NT2/D1 (cell line): ENCODE results near the gene PTPN9.
"Not testable (repeated sequence)": the region's sequence is repeated elsewhere in the genome, so short reads cannot be mapped to it uniquely, and the experiment has no call there.

Source experiments
- DNase-seq: peaks from one replicate; pipeline ENCODE4 v3.0.0-alpha.2; 2011; ENCODE audit warnings: low read depth, low spot score
- H3K27me3 ChIP-seq: 2 replicates; pipeline ENCODE4 v1.6.0; 2011; ENCODE audit warnings: mild to moderate bottlenecking; ENCODE audit not compliant: insufficient read length, insufficient read depth
- H3K36me3 ChIP-seq: 2 replicates; pipeline ENCODE4 v1.6.1; 2011; ENCODE audit warnings: mild to moderate bottlenecking, low read length, mixed read lengths; ENCODE audit not compliant: insufficient read depth, insufficient read length
- H3K4me1 ChIP-seq: 2 replicates; pipeline ENCODE4 v1.5.1; 2011; ENCODE audit not compliant: insufficient read depth, insufficient read length
- H3K4me3 ChIP-seq: 2 replicates; pipeline ENCODE4 v1.5.1; 2011; ENCODE audit warnings: low read depth; ENCODE audit not compliant: insufficient read length
- H3K9ac ChIP-seq: 2 replicates; pipeline ENCODE4 v1.6.0; 2011; ENCODE audit warnings: low read depth; ENCODE audit not compliant: insufficient read length
- H3K9me3 ChIP-seq: 2 replicates; pipeline ENCODE4 v1.5.1; 2011; ENCODE audit warnings: mild to moderate bottlenecking, low read length; ENCODE audit not compliant: insufficient read depth
- SUZ12 ChIP-seq: IDR thresholded peaks from 2 replicates; pipeline ENCODE4 v1.6.1; 2011; ENCODE audit not compliant: insufficient read length, insufficient read depth; ENCODE audit errors: extremely low read depth
- YY1 ChIP-seq: IDR thresholded peaks from 2 replicates; pipeline ENCODE4 v1.6.1; 2011; ENCODE audit not compliant: insufficient read length, insufficient read depth
- ZNF274 ChIP-seq: IDR thresholded peaks from 2 replicates; pipeline ENCODE4 v1.6.1; 2011; ENCODE audit warnings: mild to moderate bottlenecking, low read depth, low read length

PTPN9 gene

GRCh38 chr15:75538376-75538775 is 40.7 kb downstream of the PTPN9 start:
- peaks cover 4% of the 10 kb centered on the region for H3K36me3 ChIP-seq
- H3K9me3 ChIP-seq = no peaks in the 10 kb centered on the region
- H3K9ac ChIP-seq = no peak overlapping the region
- no peaks in the 10 kb centered on the region for H3K4me1 ChIP-seq
- DNase-seq = no peak
- no peaks in the 10 kb centered on the region for H3K27me3 ChIP-seq
- no peak overlapping the region for H3K4me3 ChIP-seq
- no peak for TF ChIP-seq ZNF274
- no peak for TF ChIP-seq YY1
- no peak for TF ChIP-seq SUZ12

- no peak overlapping the region for H3K9ac ChIP-seq
- H3K27me3 ChIP-seq = no peaks in the 10 kb centered on the region
- no peak for TF ChIP-seq SUZ12
- no peak for TF ChIP-seq YY1
- no peak for TF ChIP-seq ZNF274
- peaks cover 6% of the 10 kb centered on the region for H3K36me3 ChIP-seq
- H3K4me1 ChIP-seq = no peaks in the 10 kb centered on the region
- no peaks in the 10 kb centered on the region for H3K9me3 ChIP-seq
- no peak for DNase-seq
- no peak overlapping the region for H3K4me3 ChIP-seq
Observed at GRCh38 chr15:75533945-75534344, 45.2 kb downstream of the PTPN9 start.

- no peak overlapping the region for H3K4me3 ChIP-seq
- DNase-seq = peak; percentile 51
Observed at GRCh38 chr15:75532413-75533250, 46.5 kb downstream of the PTPN9 start.

GRCh38 chr15:75531041-75531450 is 48.1 kb downstream of the PTPN9 start:
- H3K36me3 ChIP-seq = peaks cover 17% of the 10 kb centered on the region
- H3K4me3 ChIP-seq = no peak overlapping the region
- TF ChIP-seq YY1 = no peak
- TF ChIP-seq ZNF274 = no peak
- TF ChIP-seq SUZ12 = no peak
- no peaks in the 10 kb centered on the region for H3K4me1 ChIP-seq
- no peaks in the 10 kb centered on the region for H3K9me3 ChIP-seq
- no peak overlapping the region for H3K9ac ChIP-seq
- H3K27me3 ChIP-seq = no peaks in the 10 kb centered on the region
- DNase-seq = no peak

More at GRCh38 chr15:75532413-75533250, 46.5 kb downstream of the PTPN9 start:
- H3K27me3 ChIP-seq = no peaks in the 10 kb centered on the region
- TF ChIP-seq YY1 (no peak), SUZ12 (no peak), ZNF274 (no peak)
- H3K9me3 ChIP-seq = no peaks in the 10 kb centered on the region
- H3K4me1 ChIP-seq = no peaks in the 10 kb centered on the region
- H3K9ac ChIP-seq = no peak overlapping the region
- H3K36me3 ChIP-seq = peaks cover 3% of the 10 kb centered on the region

GRCh38 chr15:75530169-75530568 is 48.9 kb downstream of the PTPN9 start:
- H3K9me3 ChIP-seq = no peaks in the 10 kb centered on the region
- peaks cover 26% of the 10 kb centered on the region for H3K36me3 ChIP-seq
- TF ChIP-seq ZNF274 (no peak), YY1 (no peak), SUZ12 (no peak)
- H3K4me3 ChIP-seq = no peak overlapping the region
- H3K27me3 ChIP-seq = no peaks in the 10 kb centered on the region
- no peaks in the 10 kb centered on the region for H3K4me1 ChIP-seq
- no peak overlapping the region for H3K9ac ChIP-seq
- no peak for DNase-seq

GRCh38 chr15:75525756-75526155 is 53.4 kb downstream of the PTPN9 start:
- DNase-seq, H3K4me1 ChIP-seq, H3K4me3 ChIP-seq, H3K9ac ChIP-seq, H3K9me3 ChIP-seq, H3K27me3 ChIP-seq: not testable (repeated sequence)
- H3K36me3 ChIP-seq = peaks cover 59% of the 10 kb centered on the region

- no peak for DNase-seq
- H3K9me3 ChIP-seq = no peaks in the 10 kb centered on the region
- H3K4me3 ChIP-seq = no peak overlapping the region
- no peaks in the 10 kb centered on the region for H3K27me3 ChIP-seq
- H3K4me1 ChIP-seq = no peaks in the 10 kb centered on the region
- TF ChIP-seq ZNF274 (no peak), YY1 (no peak), SUZ12 (no peak)
- H3K9ac ChIP-seq = no peak overlapping the region
- H3K36me3 ChIP-seq = peaks cover 81% of the 10 kb centered on the region
Observed at GRCh38 chr15:75523011-75523410, 56.1 kb downstream of the PTPN9 start.
